ENCODE data around the gene METTL22.

GRCh38 chr16:8627456-8627855 is 6.0 kb downstream of the METTL22 start:
- TF ChIP-seq CTCF (IDR thresholded peaks at IDR 0.05) = no peak
- no peak for TF ChIP-seq POLR2A (IDR thresholded peaks at IDR 0.05)
